ENCODE data around the gene OTUB1.

OTUB1 gene

GRCh38 chr11:64019106-64020037 lies 33.1 kb downstream of the OTUB1 start:
- no peak for TF ChIP-seq CTCF (IDR thresholded peaks at IDR 0.05; ENCODE audit: extremely low read depth, missing control alignments)

GRCh38 chr11:64020976-64021756 lies 34.9 kb downstream of the OTUB1 start:
- no peak for TF ChIP-seq CTCF (IDR thresholded peaks at IDR 0.05; ENCODE audit: extremely low read depth, missing control alignments)
- DNase-seq (ENCODE audit: low spot score): no peak

More at GRCh38 chr11:64019106-64020037, 33.1 kb downstream of the OTUB1 start:
- no peak for DNase-seq (ENCODE audit: low spot score)

- TF ChIP-seq CTCF (IDR thresholded peaks at IDR 0.05; ENCODE audit: extremely low read depth, missing control alignments): no peak
- DNase-seq (ENCODE audit: low spot score): no peak
Measured at GRCh38 chr11:64021757-64022093, 35.5 kb downstream of the OTUB1 start.

- no peak for TF ChIP-seq CTCF (IDR thresholded peaks at IDR 0.05; ENCODE audit: extremely low read depth, missing control alignments)
- DNase-seq (ENCODE audit: low spot score): no peak
Measured at GRCh38 chr11:64022125-64022784, 36.0 kb downstream of the OTUB1 start.

GRCh38 chr11:64023712-64024710 lies 37.8 kb downstream of the OTUB1 start:
- no peak for DNase-seq (ENCODE audit: low spot score)
- no peak for TF ChIP-seq CTCF (IDR thresholded peaks at IDR 0.05; ENCODE audit: extremely low read depth, missing control alignments)

GRCh38 chr11:64025205-64025604 lies 39.0 kb downstream of the OTUB1 start:
- no peak for TF ChIP-seq CTCF (IDR thresholded peaks at IDR 0.05; ENCODE audit: extremely low read depth, missing control alignments)
- no peak for DNase-seq (ENCODE audit: low spot score)

Measured in GM20000 (cell line).